IMR-90 (cell line): Measurements from ENCODE around the gene ST6GALNAC2.

Experiments used
- POLR2A ChIP-seq: IDR thresholded peaks from 2 replicates; pipeline ENCODE4 v1.6.1; 2012; ENCODE audit warnings: mild to moderate bottlenecking, low read depth, low read length
- TF ChIP-seq, protein P1 (sequence below): conservative IDR thresholded peaks from 2 replicates; pipeline ENCODE4 v1.5.1; 2012; ENCODE audit warnings: mild to moderate bottlenecking, low read depth, low read length, improper control_type of control experiment

DNA sequence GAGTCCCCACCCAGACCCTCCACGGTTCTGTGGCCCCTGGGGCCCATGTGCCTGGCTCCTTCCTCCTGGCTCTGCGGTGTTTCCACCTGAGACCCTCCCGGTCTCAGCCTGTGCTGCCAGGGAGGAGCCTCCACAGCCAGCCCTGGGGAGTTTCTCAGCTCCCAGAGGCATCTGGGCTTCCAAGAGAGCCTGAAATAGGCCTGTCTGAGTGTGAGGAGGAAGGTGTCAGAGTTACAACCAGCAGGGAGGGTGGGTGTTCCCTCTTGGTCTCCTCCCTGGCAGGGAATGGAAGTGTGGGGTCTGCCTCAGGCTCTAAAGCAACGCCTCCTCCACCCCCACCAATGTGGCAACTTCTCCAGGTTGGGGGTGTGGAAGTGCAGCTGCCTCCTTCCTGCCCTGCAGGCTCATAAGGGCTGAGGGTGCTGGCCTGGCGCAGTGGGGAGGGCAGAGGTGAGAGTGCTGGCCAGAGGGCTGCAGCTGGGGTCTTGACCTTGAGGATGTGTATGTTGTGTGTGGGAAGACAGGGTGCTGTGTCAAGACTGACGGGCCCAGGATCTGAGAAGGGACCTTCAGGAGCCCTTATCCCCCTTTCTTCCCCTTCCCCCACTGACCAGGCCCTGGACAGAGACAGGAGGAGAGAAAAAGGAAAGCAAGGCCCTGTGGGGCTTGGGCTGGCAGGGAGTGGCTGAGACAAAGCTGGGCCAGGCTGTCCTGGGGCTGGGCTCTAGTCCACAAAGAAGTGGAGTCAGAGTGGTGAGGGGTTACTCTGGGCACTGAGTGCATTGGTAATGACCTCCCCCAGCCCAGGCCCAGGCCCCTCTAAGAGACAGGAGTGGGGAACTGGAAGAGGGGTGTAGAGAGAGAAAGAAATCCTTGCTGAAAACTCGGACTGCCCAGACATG is 50.6 kb downstream of the ST6GALNAC2 start:
- TF ChIP-seq, protein P1, sequence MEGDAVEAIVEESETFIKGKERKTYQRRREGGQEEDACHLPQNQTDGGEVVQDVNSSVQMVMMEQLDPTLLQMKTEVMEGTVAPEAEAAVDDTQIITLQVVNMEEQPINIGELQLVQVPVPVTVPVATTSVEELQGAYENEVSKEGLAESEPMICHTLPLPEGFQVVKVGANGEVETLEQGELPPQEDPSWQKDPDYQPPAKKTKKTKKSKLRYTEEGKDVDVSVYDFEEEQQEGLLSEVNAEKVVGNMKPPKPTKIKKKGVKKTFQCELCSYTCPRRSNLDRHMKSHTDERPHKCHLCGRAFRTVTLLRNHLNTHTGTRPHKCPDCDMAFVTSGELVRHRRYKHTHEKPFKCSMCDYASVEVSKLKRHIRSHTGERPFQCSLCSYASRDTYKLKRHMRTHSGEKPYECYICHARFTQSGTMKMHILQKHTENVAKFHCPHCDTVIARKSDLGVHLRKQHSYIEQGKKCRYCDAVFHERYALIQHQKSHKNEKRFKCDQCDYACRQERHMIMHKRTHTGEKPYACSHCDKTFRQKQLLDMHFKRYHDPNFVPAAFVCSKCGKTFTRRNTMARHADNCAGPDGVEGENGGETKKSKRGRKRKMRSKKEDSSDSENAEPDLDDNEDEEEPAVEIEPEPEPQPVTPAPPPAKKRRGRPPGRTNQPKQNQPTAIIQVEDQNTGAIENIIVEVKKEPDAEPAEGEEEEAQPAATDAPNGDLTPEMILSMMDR = no peak
- TF ChIP-seq POLR2A = no peak
